Measurements from ENCODE around the gene KIF2C. TPM values are rescaled to one million over a fixed set of nuclear protein-coding genes. Genes with fewer than 3 reads are reported as not detected.
"Not testable (repeated sequence)": the region's sequence is repeated elsewhere in the genome, so short reads cannot be mapped to it uniquely, and the experiment has no call there.

The KIF2C gene
- total RNA-seq, 2 experiments from 2014 or later = 140 to 159 TPM

DNA sequence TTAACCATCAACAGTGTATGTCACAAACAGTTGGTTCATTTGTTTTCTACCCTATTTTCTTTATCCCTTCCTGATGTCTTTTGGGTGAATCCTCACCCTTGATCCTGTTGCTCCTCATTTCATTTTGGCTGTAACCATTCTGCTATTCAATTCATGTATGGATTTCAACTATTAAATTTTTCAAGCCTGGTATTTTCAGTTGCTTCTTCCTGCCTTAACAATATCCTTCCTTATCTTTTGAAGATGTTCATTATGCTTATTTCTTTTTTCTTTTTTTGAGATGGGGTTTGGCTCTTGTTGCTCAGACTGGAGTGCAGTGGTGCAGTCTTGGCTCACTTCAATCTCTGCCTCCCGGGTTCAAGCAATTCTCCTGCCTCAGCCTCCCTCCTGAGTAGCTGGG, 5.9 kb upstream of the KIF2C start:
- H4K20me1 ChIP-seq (ENCODE audit: insufficient read depth, low read length) = no peaks in the 10 kb centered on the region
- no peaks in the 10 kb centered on the region for H3K36me3 ChIP-seq (ENCODE audit: insufficient read depth, low read length)
- no peaks in the 10 kb centered on the region for H3K79me2 ChIP-seq (ENCODE audit: insufficient read depth, low read depth, low read length)
- TF ChIP-seq, protein P1, sequence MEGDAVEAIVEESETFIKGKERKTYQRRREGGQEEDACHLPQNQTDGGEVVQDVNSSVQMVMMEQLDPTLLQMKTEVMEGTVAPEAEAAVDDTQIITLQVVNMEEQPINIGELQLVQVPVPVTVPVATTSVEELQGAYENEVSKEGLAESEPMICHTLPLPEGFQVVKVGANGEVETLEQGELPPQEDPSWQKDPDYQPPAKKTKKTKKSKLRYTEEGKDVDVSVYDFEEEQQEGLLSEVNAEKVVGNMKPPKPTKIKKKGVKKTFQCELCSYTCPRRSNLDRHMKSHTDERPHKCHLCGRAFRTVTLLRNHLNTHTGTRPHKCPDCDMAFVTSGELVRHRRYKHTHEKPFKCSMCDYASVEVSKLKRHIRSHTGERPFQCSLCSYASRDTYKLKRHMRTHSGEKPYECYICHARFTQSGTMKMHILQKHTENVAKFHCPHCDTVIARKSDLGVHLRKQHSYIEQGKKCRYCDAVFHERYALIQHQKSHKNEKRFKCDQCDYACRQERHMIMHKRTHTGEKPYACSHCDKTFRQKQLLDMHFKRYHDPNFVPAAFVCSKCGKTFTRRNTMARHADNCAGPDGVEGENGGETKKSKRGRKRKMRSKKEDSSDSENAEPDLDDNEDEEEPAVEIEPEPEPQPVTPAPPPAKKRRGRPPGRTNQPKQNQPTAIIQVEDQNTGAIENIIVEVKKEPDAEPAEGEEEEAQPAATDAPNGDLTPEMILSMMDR (conservative IDR thresholded peaks at IDR 0.05; ENCODE audit: low read length) = no peak
- TF ChIP-seq EZH2phosphoT487 (IDR thresholded peaks at IDR 0.05; ENCODE audit: borderline replicate concordance, low read depth, low read length) = no peak
- H3K27ac ChIP-seq (ENCODE audit: low read depth, low read length, poor library complexity, severe bottlenecking) = no peak overlapping the region
- H3K9me3 ChIP-seq (ENCODE audit: low read length) = no peaks in the 10 kb centered on the region
- H3K4me1 ChIP-seq (ENCODE audit: insufficient read depth, low read length, poor library complexity, severe bottlenecking) = peaks cover 45% of the 10 kb centered on the region
- no TSS peak for BruUV-seq (replicated peaks)
- intact Hi-C loops (cut with micrococcal nuclease; ENCODE audit: unreplicated experiment) = loop anchor here (10.0 kb wide), 1 partner anchor 761 kb away; the partner anchor contains the start of gene TESK2
- no peak overlapping the region for H3K4me3 ChIP-seq (ENCODE audit: low read depth, low read length, poor library complexity, severe bottlenecking)
- ChIA-PET POLR2A (interaction anchor here (1.2 to 9.1 kb wide), 7 partner anchors 12 to 85 kb away, joined by 3 to 147 read pairs (median 33); partner anchors contain the start of gene RPS8), CTCF (ENCODE audit: unreplicated experiment) (no interaction called here)
- peak overlapping the region; percentile 81 for H2AFZ ChIP-seq (ENCODE audit: low read length)
- no peaks in the 10 kb centered on the region for H3K9me2 ChIP-seq (ENCODE audit: insufficient read depth, low read length)
- DNase-seq (ENCODE audit: low spot score) = no peak
- no peak overlapping the region for H3K4me2 ChIP-seq (ENCODE audit: low read length)

DNA sequence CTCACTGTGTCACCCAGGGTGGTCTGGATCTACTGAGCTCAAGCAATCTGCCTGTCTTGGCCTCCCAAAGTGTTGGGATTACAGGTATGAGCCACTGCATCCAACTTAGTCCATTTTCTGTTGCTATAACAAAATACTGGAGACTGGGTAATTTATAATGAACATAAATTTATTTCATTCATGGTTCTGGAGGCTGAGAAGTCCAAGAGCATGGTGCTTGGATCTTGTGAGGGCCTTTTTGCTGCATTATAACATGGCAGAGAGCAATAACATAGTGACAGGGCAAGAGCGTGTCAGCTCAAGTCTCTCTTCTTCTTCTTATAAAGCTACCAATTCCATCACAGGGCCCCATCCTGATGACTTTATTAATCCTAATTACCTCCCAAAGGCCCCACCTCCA, 3.6 kb upstream of the KIF2C start:
- H3K9me2 ChIP-seq (ENCODE audit: insufficient read depth, low read length) = no peaks in the 10 kb centered on the region
- intact Hi-C loops (cut with micrococcal nuclease; ENCODE audit: unreplicated experiment) = loop anchor here (10.0 kb wide), 1 partner anchor 759 kb away; the partner anchor contains the start of gene TESK2
- CTCF ChIA-PET (ENCODE audit: unreplicated experiment) = no interaction called here

DNA sequence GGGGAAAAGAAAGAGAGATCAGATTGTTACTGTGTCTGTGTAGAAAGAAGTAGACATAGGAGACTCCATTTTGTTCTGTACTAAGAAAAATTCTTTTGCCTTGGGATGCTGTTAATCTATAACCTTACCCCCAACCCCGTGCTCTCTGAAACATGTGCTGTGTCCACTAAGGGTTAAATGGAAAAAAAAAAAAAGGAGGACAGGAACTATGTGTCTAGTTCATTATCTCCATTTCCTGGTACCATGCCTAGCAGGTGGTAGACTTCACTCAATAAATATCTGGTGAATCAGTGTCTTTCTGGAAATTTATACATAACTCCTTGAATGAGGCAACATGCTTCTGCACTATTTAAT, 707 bp upstream of the KIF2C start:
- H2AFZ ChIP-seq (ENCODE audit: low read length) = peak overlapping the region; percentile 61; the same call in 1 of the 2 replicates
- CTCF ChIA-PET (ENCODE audit: unreplicated experiment); H4K20me1 ChIP-seq (ENCODE audit: insufficient read depth, low read length); DNase-seq (ENCODE audit: low spot score); H3K9me2 ChIP-seq (ENCODE audit: insufficient read depth, low read length); H3K9me3 ChIP-seq (ENCODE audit: low read length): not testable (repeated sequence)
- H3K4me2 ChIP-seq (ENCODE audit: low read length) = peak overlapping the region; percentile 95
- peaks cover 40% of the 10 kb centered on the region for H3K79me2 ChIP-seq (ENCODE audit: insufficient read depth, low read depth, low read length)
- TSS peak; percentile 100 for BruUV-seq (replicated peaks)
- peak overlapping the region; percentile 81 for H3K27ac ChIP-seq (ENCODE audit: low read depth, low read length, poor library complexity, severe bottlenecking)
- peak overlapping the region; percentile 98 for H3K4me3 ChIP-seq (ENCODE audit: low read depth, low read length, poor library complexity, severe bottlenecking)
- peaks cover 40% of the 10 kb centered on the region for H3K36me3 ChIP-seq (ENCODE audit: insufficient read depth, low read length)
- intact Hi-C loops (cut with micrococcal nuclease; ENCODE audit: unreplicated experiment) = loop anchor here (2.0 to 10.0 kb wide), 2 partner anchors 36 to 756 kb away; partner anchors contain the start of genes RPS8 and TESK2
- POLR2A ChIA-PET = interaction anchor here (0.7 kb wide), 2 partner anchors 45 to 1830 kb away, joined by 3 read pairs; no protein-coding TSS in a partner anchor
- H3K4me1 ChIP-seq (ENCODE audit: insufficient read depth, low read length, poor library complexity, severe bottlenecking) = peaks cover 28% of the 10 kb centered on the region

More for the DNA sequence above, 3.6 kb upstream of the KIF2C start:
- Histone ChIP-seq H3K4me1 (ENCODE audit: insufficient read depth, low read length, poor library complexity, severe bottlenecking) (peaks cover 37% of the 10 kb centered on the region), H3K36me3 (ENCODE audit: insufficient read depth, low read length) (peaks cover 11% of the 10 kb centered on the region), H3K4me3 (ENCODE audit: low read depth, low read length, poor library complexity, severe bottlenecking) (no peak overlapping the region), H2AFZ (ENCODE audit: low read length) (no peak overlapping the region), H3K79me2 (ENCODE audit: insufficient read depth, low read depth, low read length) (peaks cover 13% of the 10 kb centered on the region), H3K9me3 (ENCODE audit: low read length) (no peaks in the 10 kb centered on the region), H3K27ac (ENCODE audit: low read depth, low read length, poor library complexity, severe bottlenecking) (no peak overlapping the region), H4K20me1 (ENCODE audit: insufficient read depth, low read length) (0 out of 2 replicates have a peak, but pooled peaks cover 5% of the 10 kb centered on the region), H3K4me2 (ENCODE audit: low read length) (no peak overlapping the region)
- no TSS peak for BruUV-seq (replicated peaks)
- POLR2A ChIA-PET = interaction anchor here (0.7 to 2.0 kb wide), 3 partner anchors 14 to 283 kb away, joined by 3 to 11 read pairs (median 3); no protein-coding TSS in a partner anchor
- TF ChIP-seq EZH2phosphoT487 (IDR thresholded peaks at IDR 0.05; ENCODE audit: borderline replicate concordance, low read depth, low read length) = no peak
- TF ChIP-seq, protein P1 (conservative IDR thresholded peaks at IDR 0.05; ENCODE audit: low read length) = no peak
- no peak for DNase-seq (ENCODE audit: low spot score)

All from OCI-LY7 (cell line).